Panc1 (cell line): Measurements from ENCODE around the gene WNK3. TPM values are rescaled to one million over a fixed set of nuclear protein-coding genes. Genes with fewer than 3 reads are reported as not detected.

Source experiments
- ATAC-seq: fragments of 200-7000 bp; cut with Tn5 transposase; 2 replicates; pipeline ENCODE4 v1.9.1; 2020; ENCODE audit warnings: mild to moderate bottlenecking, moderate library complexity
- BruUV-seq: library from RNA; stranded (reverse); fragments of 400-500 nt; replicated peaks from 2 replicates; lab custom pipeline; 2021; lab: Mats Ljungman, UMichigan
- CTCF ChIA-PET: fragments of 300-600 bp; sonication (Branson Sonifier 250); formaldehyde crosslinking; loops from one replicate; lab custom pipeline; 2022; ENCODE audit warnings: antibody characterized with exemption; lab: Charles Lee
- POLR2A ChIA-PET: fragments of 300-600 bp; sonication (Branson Sonifier 250); formaldehyde crosslinking; loops from one replicate; lab custom pipeline; 2022; ENCODE audit warnings: antibody characterized with exemption; lab: Charles Lee
- DNase-seq: peaks from one replicate; pipeline ENCODE4 v3.0.0-alpha.2; 2010; ENCODE audit warnings: low read depth, low spot score
- H3K27ac ChIP-seq: 2 replicates; pipeline ENCODE4 v1.5.1; 2011; ENCODE audit warnings: mild to moderate bottlenecking, low read length, inconsistent platforms
- H3K27me3 ChIP-seq: fragments of 200-500 bp; sonication (Bioruptor generic); 2 replicates; pipeline ENCODE4 v1.6.0; 2014; ENCODE audit warnings: low read length, inconsistent platforms; ENCODE audit not compliant: control insufficient read depth, insufficient read depth
- H3K36me3 ChIP-seq: fragments of 200-500 bp; sonication (Bioruptor generic); 2 replicates; pipeline ENCODE4 v1.5.1; 2014; ENCODE audit warnings: inconsistent platforms, mild to moderate bottlenecking, low read length, moderate library complexity; ENCODE audit not compliant: control insufficient read depth, insufficient read depth
- H3K4me1 ChIP-seq: 2 replicates; pipeline ENCODE4 v1.5.1; 2011; ENCODE audit warnings: inconsistent platforms, mild to moderate bottlenecking, low read length, moderate library complexity; ENCODE audit not compliant: control insufficient read depth, insufficient read depth
- H3K4me3 ChIP-seq, 2 experiments: 2 replicates each; pipeline ENCODE4 v1.5.1; 2011 to 2012; ENCODE audit warnings: low read depth in 2 of 2, low read length in 2 of 2, mild to moderate bottlenecking in 2 of 2, inconsistent platforms in 1 of 2, moderate library complexity in 1 of 2
- H3K9me3 ChIP-seq: fragments of 200-500 bp; sonication (Bioruptor generic); 2 replicates; pipeline ENCODE4 v1.5.1; 2014; ENCODE audit warnings: low read depth, mild to moderate bottlenecking, inconsistent platforms, low read length, moderate library complexity; ENCODE audit not compliant: control insufficient read depth, insufficient read depth
- POLR2AphosphoS5 ChIP-seq: IDR thresholded peaks from 2 replicates; pipeline ENCODE4 v1.6.1; 2012; ENCODE audit warnings: mild to moderate bottlenecking, low read depth, low read length, moderate library complexity
- SIN3A ChIP-seq: IDR thresholded peaks from 2 replicates; pipeline ENCODE4 v1.6.1; 2012; ENCODE audit warnings: low read depth, mild to moderate bottlenecking, low read length, moderate library complexity, borderline replicate concordance; ENCODE audit not compliant: insufficient read depth
- TCF7L2 ChIP-seq: IDR thresholded peaks from 2 replicates; pipeline ENCODE4 v1.6.1; 2011; ENCODE audit warnings: mild to moderate bottlenecking, low read depth, low read length, inconsistent platforms
- in situ Hi-C: cut with HindIII; loops from 2 replicates; pipeline ENCODE4 v1.10.0; 2016; ENCODE audit warnings: low sequenced_read_pairs, low pct_unique_long_range_greater_than_20kb
- intact Hi-C: fragments of 100-400 bp; cut with micrococcal nuclease; formaldehyde crosslinking; loops from one replicate; pipeline ENCODE4 v1.10.0; 2022; ENCODE audit not compliant: unreplicated experiment
- total RNA-seq: library from RNA; stranded (reverse); gene quantifications from one replicate; pipeline ENCODE4 v1.2.1, GENCODE V29; 2021; ENCODE audit not compliant: unreplicated experiment
- TF ChIP-seq, protein P1 (sequence below), 2 experiments: IDR thresholded peaks; 2 replicates each; pipeline ENCODE4 v1.6.1; 2011 to 2012; ENCODE audit warnings: low read depth in 2 of 2, control low read depth in 1 of 2, low read length in 1 of 2, mild to moderate bottlenecking in 1 of 2, moderate library complexity in 1 of 2; ENCODE audit not compliant: insufficient read depth in 1 of 2
- TF ChIP-seq, protein P2 (sequence below): fragments of 450-650 bp; IDR thresholded peaks from 2 replicates; pipeline ENCODE4 v1.5.1; 2017; ENCODE audit warnings: mild to moderate bottlenecking

Gene WNK3
- total RNA-seq, 1 experiment from 2014 or later: not detected

DNA sequence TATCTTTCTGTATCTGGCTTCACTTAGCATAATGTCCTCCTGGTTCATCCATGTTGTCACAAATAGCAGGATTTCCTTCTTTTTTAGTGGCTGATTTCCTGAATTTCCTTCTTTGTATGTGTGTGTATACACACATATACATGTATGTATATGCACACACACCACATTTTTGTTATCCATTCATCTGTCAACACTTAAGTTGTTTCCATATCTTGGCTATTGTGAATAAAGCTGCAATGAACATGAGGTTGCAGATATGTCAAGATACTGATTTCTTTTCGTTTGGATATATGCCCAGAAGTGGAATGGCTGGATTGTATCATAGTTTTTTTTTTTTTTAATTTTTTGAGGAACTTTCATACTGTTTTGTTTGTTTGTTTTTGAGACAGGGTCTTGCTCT, 76.2 kb downstream of the WNK3 start:
- DNase-seq: no peak
- intact Hi-C loops (no loop called here), in situ Hi-C loops (no loop called here)
- no peak for ATAC-seq
- no peaks in the 10 kb centered on the region; the same call in 1 of the 2 replicates for H3K36me3 ChIP-seq
- H3K4me1 ChIP-seq: no peaks in the 10 kb centered on the region
- ChIA-PET CTCF (no interaction called here), POLR2A (no interaction called here)
- no peak for TF ChIP-seq POLR2AphosphoS5
- TF ChIP-seq TCF7L2: no peak
- TF ChIP-seq, protein P1, sequence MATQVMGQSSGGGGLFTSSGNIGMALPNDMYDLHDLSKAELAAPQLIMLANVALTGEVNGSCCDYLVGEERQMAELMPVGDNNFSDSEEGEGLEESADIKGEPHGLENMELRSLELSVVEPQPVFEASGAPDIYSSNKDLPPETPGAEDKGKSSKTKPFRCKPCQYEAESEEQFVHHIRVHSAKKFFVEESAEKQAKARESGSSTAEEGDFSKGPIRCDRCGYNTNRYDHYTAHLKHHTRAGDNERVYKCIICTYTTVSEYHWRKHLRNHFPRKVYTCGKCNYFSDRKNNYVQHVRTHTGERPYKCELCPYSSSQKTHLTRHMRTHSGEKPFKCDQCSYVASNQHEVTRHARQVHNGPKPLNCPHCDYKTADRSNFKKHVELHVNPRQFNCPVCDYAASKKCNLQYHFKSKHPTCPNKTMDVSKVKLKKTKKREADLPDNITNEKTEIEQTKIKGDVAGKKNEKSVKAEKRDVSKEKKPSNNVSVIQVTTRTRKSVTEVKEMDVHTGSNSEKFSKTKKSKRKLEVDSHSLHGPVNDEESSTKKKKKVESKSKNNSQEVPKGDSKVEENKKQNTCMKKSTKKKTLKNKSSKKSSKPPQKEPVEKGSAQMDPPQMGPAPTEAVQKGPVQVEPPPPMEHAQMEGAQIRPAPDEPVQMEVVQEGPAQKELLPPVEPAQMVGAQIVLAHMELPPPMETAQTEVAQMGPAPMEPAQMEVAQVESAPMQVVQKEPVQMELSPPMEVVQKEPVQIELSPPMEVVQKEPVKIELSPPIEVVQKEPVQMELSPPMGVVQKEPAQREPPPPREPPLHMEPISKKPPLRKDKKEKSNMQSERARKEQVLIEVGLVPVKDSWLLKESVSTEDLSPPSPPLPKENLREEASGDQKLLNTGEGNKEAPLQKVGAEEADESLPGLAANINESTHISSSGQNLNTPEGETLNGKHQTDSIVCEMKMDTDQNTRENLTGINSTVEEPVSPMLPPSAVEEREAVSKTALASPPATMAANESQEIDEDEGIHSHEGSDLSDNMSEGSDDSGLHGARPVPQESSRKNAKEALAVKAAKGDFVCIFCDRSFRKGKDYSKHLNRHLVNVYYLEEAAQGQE (IDR thresholded peaks at IDR 0.05; ENCODE audit: insufficient read depth in 1 of 2, low read depth in 2 of 2, low read length in 1 of 2): no peak
- TF ChIP-seq, protein P2, sequence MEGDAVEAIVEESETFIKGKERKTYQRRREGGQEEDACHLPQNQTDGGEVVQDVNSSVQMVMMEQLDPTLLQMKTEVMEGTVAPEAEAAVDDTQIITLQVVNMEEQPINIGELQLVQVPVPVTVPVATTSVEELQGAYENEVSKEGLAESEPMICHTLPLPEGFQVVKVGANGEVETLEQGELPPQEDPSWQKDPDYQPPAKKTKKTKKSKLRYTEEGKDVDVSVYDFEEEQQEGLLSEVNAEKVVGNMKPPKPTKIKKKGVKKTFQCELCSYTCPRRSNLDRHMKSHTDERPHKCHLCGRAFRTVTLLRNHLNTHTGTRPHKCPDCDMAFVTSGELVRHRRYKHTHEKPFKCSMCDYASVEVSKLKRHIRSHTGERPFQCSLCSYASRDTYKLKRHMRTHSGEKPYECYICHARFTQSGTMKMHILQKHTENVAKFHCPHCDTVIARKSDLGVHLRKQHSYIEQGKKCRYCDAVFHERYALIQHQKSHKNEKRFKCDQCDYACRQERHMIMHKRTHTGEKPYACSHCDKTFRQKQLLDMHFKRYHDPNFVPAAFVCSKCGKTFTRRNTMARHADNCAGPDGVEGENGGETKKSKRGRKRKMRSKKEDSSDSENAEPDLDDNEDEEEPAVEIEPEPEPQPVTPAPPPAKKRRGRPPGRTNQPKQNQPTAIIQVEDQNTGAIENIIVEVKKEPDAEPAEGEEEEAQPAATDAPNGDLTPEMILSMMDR: no peak
- no peak for TF ChIP-seq SIN3A
- no TSS peak for BruUV-seq
- no peaks in the 10 kb centered on the region for H3K9me3 ChIP-seq
- no peaks in the 10 kb centered on the region for H3K27me3 ChIP-seq
- no peak overlapping the region for H3K27ac ChIP-seq
- H3K4me3 ChIP-seq: no peak overlapping the region

DNA sequence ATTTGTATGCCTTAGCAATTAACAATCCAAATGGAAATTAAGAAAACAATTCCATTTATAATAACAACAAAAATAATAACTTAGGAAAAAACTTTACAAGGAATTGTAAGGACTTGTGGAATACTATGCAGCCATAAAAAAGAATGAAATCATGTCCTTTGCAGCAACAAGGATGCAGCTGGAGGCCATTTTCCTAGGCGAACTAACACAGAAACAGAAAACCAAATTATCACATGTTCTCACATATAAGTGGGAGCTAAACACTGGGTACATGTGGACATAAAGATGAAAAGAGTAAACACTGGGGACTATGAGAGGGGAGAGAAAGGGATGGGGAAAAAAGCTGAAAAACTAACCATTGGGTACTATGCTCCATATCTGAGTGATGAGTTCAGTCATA, 77.4 kb downstream of the WNK3 start:
- TF ChIP-seq TCF7L2 (no peak), SIN3A (no peak), POLR2AphosphoS5 (no peak)
- TF ChIP-seq, protein P2: no peak
- TF ChIP-seq, protein P1 (IDR thresholded peaks at IDR 0.05; ENCODE audit: insufficient read depth in 1 of 2, low read depth in 2 of 2, low read length in 1 of 2): no peak
- ATAC-seq (no peak), DNase-seq (no peak)
- H3K36me3 ChIP-seq: no peaks in the 10 kb centered on the region
- in situ Hi-C loops (no loop called here), intact Hi-C loops (no loop called here)
- ChIA-PET POLR2A (interaction anchor here (0.6 kb wide), 1 partner anchor 412 kb away, joined by 3 read pairs; no protein-coding TSS in a partner anchor), CTCF (no interaction called here)
- H3K27ac ChIP-seq: no peak overlapping the region
- H3K4me1 ChIP-seq: no peaks in the 10 kb centered on the region
- H3K4me3 ChIP-seq: no peak overlapping the region
- H3K9me3 ChIP-seq: no peaks in the 10 kb centered on the region
- no peaks in the 10 kb centered on the region for H3K27me3 ChIP-seq
- BruUV-seq: no TSS peak
